Activated gamma-delta T cell treated with anti-CD3 and anti-CD28 coated beads, Interleukin-2, amount 50 U/mL, for 16 hours (primary cell): Measurements from ENCODE around the gene CACNA1G.

Source experiments
- DNase-seq: peaks from one replicate; pipeline ENCODE4 v3.0.0-alpha.2; 2020; ENCODE audit warnings: low read depth

Gene CACNA1G

DNA sequence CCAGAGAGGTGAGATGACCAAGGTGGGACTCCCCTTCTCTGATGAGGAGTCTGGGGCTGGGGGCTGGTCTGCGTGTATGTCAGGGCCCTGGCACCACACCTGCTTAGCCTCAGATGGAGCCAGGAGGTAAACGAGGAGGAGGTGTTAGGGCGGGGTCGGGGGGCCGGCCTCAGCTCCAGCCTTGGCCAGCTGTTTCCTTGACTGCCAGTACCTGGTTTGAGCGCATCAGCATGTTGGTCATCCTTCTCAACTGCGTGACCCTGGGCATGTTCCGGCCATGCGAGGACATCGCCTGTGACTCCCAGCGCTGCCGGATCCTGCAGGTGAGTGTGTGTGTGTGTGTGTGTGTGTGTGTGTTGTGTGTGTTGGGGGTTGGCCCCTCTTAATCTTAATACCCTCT, 8.1 kb downstream of the CACNA1G start:
- DNase-seq: no peak

DNA sequence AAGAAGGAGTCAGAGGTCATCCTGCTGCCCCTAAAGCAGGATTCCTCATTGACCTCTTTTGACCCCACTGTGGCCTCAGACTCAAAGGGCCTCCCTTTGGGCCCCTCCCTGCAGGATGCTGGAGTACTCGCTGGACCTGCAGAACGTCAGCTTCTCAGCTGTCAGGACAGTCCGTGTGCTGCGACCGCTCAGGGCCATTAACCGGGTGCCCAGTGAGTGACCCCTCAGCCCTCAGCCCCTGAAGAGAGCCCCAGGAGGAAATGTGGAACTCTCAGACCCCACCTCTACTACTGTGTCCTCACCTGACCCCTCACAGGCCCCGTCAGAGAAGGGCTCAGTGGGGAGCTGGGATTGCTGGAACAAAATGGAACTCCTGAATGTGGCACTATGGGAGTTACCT, 9.1 kb downstream of the CACNA1G start:
- no peak for DNase-seq

DNA sequence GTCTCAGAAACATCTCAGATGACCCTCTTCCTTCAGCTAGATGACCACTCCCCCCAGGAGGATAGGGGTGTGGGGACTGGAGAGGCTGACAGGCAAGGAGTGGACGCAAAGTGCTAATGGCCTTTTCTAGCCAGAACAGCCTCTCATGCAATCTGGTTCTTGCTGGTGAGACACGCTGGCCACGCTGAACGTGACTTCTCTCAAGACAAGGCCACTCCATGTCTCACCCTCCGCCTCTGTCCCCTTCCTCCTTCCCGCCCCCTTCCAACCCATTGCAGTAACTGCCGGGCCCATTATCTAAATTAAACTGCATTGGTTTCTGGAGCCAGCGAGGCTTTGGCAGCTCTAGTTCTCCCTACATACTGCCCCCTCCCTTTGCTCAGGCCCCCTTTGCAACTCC, 9.5 kb downstream of the CACNA1G start:
- DNase-seq: no peak

DNA sequence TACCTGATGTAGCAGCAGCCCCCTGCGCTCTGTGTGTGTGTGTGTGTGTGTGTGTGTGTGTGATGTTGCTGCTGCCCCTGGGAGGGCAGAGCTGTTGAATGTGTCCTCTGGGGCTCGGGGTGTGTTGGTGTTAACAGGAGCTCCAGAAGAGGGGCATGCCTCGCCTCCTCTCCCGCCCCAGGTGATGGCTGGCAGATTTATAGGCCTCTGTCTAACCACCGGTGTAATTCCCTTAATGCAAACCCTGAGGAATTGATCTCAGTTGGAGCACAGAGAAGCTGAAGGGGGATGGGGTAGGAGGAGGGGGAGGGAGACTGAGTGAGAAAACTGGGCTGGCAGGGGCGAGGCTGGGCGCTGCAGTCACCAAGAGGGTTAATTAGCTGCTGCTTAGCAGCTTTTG, 10.0 kb downstream of the CACNA1G start:
- DNase-seq: no peak

DNA sequence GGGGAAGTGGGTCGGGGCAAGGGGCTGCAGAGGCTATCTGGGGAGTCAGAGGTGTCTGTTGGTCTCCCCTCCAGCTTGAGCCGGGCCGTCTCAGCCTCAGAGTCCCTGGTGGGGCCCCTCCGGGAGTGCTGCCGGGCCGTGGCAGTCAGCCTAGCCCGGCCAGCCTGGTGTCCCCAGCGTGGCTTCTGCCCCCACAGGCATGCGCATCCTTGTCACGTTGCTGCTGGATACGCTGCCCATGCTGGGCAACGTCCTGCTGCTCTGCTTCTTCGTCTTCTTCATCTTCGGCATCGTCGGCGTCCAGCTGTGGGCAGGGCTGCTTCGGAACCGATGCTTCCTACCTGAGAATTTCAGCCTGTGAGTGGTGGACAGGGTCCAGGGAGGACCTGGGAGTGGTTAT, 11.2 kb downstream of the CACNA1G start:
- DNase-seq: no peak

DNA sequence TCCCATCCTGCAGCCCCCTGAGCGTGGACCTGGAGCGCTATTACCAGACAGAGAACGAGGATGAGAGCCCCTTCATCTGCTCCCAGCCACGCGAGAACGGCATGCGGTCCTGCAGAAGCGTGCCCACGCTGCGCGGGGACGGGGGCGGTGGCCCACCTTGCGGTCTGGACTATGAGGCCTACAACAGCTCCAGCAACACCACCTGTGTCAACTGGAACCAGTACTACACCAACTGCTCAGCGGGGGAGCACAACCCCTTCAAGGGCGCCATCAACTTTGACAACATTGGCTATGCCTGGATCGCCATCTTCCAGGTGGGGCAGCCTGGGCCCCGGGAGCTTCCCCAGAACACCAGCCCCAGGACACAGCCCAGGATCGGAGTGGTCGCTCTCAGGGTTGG, 12.0 kb downstream of the CACNA1G start:
- no peak for DNase-seq

DNA sequence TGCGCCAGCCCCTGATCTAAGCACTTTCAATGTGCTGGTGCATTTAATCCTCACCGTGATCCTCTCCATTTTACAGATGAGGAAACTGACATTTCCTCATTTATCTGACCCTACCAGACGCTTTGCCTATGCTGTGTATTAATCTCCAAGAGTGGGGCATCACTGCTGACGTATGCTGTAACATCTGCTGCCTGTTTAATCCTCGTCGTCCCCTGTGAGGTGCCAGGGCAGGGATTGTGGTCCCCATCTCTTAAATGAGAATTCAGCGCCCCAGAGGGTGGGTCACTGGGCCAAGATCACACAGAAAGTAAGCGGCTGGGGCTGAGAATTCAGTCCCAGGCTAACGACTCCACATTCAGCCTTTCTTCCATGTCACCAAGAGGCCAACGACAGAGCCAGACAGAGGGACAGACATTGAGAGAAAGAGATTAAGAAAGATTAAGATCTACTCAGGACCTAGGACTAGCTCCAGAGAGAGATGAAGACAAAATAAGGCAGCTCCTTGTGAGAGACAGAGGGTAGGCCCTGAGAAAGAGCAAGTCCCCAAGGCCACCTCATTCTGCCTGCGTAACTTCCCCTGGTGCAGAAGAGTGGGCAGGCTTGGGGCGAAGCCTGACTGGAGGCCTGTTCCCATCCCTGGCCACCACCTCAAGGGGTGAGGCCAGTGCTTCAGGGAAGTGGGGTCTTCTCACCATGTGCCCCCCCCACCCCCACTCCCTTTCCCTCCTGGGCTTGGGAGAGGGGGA, 13.5 kb downstream of the CACNA1G start:
- DNase-seq: no peak

DNA sequence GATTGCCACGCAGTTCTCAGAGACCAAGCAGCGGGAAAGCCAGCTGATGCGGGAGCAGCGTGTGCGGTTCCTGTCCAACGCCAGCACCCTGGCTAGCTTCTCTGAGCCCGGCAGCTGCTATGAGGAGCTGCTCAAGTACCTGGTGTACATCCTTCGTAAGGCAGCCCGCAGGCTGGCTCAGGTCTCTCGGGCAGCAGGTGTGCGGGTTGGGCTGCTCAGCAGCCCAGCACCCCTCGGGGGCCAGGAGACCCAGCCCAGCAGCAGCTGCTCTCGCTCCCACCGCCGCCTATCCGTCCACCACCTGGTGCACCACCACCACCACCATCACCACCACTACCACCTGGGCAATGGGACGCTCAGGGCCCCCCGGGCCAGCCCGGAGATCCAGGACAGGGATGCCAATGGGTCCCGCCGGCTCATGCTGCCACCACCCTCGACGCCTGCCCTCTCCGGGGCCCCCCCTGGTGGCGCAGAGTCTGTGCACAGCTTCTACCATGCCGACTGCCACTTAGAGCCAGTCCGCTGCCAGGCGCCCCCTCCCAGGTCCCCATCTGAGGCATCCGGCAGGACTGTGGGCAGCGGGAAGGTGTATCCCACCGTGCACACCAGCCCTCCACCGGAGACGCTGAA, 15.2 kb downstream of the CACNA1G start:
- DNase-seq: no peak

DNA sequence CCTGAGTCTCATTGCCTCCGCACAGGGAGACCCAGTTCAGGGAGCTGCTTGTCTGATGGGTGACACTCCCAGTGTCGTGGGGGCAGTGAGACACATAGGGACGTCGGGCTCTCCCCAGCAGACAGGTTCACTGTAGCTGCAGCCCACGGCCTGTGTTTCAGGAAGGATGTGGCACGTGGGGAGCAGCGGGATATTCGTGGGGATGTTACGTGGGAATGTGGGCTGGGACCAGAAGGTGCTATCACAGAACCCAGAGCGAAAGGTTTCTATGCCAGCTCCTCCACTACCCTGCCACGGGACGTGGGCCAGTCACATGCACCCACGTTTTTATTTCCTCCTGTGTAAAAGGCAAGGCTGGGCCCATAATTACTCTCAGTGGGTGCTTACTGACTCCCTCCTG, 16.3 kb downstream of the CACNA1G start:
- no peak for DNase-seq

DNA sequence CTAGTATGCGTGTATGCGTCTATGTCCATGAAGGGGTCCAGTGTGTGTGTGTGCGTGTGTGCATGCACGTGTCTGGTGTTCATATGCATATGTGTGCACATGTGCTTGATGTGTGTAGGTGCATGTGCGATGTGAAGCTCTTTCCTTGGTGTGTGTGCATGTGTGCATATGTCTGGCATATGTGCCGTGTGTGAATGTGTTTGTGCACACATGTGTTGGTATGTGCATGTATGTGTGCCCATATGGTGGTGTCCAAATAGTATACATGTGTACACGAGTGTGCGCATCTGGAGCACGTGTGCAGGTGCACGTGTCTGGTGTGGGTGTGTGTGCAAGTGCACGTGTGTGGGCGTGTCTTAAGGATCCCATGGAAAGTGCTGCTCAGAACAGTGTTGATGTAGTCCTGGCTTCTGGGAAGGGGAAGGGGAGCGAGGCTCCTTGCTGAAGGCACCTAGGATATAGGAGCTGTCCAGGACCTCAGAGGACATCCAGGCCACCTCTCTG, 17.0 kb downstream of the CACNA1G start:
- DNase-seq: no peak

DNA sequence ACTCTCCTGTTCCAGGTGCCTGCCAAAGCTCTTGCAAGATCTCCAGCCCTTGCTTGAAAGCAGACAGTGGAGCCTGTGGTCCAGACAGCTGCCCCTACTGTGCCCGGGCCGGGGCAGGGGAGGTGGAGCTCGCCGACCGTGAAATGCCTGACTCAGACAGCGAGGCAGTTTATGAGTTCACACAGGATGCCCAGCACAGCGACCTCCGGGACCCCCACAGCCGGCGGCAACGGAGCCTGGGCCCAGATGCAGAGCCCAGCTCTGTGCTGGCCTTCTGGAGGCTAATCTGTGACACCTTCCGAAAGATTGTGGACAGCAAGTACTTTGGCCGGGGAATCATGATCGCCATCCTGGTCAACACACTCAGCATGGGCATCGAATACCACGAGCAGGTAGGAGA, 17.7 kb downstream of the CACNA1G start:
- DNase-seq: no peak

DNA sequence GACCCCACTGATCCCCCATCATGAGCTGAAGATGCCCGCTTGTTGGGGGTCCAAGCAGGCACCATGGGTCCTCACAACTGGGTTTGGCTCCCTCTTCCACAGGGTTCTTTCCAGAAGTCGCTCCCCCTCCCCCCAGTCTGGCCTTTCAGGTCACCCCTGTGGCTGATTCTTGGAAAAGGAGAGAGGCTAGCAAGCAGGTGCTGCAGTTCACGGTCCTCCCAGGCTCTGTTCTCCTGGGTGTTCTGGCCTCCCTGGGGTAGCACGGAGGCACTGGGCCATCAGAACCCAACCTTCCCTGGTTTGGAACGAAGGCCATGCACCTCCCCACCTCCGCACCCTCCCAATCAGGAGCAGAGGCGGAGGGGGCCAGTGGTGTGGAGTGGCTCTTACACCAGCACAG, 18.9 kb downstream of the CACNA1G start:
- DNase-seq: no peak

DNA sequence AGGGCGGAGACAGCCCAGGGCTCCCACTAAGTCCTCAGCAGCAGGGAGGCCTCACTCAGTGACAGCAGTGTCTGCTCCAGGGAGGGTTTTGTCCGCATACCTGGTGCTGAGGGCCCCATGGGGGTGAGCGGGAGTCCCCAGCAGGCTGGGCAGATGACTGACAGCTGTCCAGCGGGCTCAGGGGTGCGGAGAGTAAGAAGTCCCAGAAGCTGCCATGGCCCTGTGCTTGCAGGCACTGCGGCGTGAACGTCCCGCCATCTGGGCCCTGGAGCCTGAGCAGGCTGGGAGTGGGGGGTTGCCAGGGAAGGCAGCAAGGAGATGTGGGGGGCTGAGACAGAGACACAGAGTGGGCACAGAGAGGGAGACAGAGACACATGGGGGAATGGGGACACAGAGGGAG, 20.1 kb downstream of the CACNA1G start:
- no peak for DNase-seq

DNA sequence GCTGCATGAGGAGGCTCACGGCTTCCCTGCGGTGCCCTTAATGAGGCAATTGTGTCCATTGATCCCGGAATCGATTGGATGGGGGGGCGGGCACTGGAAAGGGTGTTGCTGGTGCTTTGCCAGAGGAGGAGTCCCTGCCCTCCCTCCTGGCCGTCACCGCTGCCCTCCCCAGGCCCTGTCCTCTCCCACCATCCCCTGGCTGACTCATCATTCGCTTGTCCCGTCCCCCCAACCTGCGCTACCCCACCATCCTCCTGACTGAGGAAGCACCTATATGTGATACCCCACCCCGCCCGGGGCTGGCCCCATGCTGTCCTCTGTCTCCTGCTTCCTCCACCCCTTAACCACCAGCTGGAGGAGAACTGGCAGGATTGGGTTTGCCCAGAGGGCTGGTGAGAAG, 20.8 kb downstream of the CACNA1G start:
- DNase-seq: no peak

DNA sequence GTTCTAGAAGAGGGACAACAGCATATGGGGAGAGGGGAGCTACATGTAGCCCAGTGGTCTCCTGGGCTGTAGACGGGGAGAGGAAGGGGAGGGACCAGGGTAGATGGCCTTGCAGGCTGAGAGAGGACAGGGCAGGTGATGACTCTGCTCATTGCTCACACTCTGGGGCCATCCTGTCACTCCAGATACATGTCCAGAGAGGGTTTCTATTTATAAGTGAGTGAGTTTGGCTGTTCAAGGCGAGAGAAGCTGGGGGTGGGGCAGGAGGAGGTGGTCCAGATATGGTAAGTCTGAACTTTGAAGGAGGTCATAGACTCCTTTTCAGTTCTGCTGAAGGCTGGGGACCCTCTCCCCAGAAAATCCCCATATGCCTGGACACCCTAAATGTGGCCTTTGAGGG, 22.2 kb downstream of the CACNA1G start:
- DNase-seq: no peak

DNA sequence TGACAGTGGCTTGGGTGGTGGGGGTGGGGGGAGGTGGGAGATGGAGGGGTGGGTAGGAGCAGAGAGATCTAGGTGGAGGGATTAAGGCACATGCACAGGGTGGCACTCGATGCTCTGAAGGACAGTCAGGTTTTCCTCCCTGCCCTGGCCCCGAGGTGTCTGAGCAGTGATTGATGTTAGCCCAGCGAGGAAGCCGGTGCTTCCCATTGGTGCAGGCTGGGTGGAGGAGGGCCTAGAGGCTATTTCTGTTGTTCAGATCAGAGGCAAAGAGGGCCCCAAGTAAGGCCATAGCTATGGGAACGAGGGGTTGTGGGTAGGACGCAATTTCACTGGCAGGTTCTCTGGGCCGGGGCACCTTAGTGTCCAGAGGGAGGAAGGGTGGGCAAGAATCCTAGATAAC, 23.1 kb downstream of the CACNA1G start:
- DNase-seq: no peak

DNA sequence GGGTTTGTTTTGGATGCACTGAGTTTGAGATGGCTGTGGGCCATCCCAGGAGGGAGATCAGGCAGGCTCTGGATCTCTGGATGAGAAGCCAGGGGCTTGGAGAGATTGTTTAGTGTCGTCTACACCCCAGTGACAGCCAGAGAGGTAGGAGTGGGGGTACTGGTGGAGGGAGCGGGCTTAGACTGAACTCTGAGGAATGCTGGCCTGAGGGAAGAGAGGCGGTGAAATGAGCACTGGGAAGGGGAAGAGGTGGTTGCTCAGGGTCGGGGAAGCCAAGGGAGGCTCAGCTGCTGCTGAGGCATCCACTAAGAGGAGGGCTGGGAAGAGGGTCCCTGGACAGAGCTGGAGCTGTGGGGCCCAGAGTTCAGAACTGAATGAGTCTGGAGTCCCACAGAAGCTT, 23.6 kb downstream of the CACNA1G start:
- DNase-seq: no peak

DNA sequence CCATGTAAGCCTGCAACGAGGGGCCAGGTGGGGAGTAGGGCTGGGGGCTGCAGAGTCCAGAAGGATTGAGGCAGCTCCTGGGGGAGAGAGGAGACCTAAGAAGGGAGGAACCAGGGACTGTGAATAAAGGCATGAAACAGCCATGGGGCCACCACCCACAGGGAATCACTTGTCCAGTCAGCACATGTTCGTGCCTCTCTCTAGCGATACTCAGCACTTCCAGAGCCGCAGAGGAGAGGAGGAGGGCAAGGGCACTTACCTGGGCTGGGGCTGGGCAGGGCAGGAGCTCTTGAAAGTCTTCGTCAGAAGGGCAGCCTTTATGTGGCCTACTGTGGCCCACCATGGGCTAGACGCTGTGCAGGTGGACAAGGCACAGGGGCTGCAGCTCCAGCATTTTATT, 24.2 kb downstream of the CACNA1G start:
- no peak for DNase-seq

DNA sequence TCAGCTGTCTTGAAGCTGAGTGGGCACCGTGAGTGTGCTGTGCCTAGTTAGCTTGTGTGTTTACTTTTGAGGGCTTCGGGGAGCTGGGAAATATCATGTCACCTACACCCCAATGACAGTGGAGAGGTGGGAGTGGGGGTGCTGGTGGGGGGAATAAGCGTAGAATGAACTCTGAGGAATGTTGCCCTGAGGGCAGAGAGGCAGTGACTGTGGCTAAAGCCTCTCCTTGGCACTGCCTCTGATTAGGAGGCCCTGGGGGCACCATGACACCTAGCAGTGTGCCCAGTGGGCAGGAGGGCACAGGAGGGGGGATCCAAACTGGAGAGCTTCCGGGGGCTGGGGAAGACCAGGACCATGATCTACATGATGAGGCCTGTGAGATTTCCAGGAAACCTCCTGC, 24.8 kb downstream of the CACNA1G start:
- no peak for DNase-seq

DNA sequence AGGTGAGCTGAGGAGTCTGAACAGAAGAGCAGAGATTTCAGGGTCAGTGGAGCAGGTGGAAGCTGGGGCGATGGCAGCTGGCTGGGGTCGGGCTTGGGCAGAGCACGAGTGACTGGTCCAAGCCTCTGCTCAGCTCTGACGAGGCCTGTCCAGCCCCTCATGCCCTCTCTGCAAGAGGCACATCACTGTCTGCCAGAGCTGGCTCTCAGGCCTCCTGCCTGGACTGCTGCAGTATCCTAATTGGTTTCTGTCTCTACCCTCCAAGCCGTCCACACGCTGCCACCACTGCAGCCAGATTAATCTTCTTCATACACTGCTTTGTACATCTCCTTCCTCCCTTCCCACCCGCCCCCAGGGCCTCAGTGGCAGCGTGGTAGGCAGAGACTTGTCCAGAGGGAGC, 25.4 kb downstream of the CACNA1G start:
- DNase-seq: no peak

DNA sequence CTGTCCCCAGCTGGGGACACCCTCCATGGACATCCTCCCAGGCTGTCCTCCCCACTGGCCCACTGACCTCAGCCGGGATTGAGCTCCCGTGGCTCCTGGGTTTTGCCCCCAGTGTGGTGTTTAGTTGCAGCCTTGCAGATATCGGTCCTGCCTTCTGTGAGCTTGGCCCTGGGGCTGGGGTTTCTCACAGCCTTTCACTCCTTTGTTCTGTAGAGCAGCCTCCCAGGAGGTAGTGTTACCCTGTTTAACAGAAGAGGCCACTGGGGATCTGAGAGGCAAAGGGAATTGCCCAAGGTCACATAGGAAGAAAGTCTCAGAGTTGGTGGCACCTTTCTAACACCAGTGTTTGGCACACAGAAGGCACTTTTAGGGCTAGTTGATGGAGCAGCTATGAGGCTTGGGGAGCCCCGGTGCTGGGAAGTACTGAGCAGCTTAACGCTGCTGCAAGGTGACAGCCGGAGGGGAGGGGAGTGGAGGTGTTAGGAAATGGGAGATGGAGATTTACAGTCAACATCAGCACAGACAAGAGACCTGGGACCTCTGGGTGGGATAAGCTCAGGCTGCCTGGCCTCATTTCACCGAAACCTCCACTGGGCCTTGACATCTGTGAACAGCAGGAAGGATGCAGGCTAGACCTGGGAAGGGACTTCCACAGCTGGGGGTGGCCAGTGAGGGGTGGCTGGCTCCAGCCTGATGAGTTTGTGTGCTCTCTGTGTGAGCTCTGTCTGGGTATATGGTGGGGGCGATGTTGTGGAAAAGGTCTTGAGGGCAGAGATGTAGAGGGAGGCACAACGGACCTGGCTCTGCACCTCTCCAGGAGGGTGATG, 26.1 kb downstream of the CACNA1G start:
- DNase-seq: no peak

DNA sequence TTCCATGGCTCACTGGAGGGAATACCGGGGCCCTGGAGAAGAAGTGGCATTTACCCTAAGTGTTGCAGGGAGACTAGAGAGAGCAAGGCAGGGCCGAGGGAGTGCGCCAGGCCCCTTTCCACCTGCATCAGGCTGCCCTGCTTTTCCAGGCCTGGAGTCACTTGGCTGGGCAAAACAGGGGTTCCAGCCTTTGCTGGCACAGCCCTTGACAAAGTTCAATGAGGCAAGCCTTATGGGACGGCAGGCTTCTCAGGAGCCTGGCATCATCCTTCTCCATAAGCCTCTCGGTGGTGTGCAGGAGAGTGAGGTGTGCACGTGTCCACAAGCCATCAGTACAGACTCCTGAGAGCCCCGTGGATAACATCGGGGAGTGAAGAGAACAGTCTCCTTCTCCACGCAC, 27.1 kb downstream of the CACNA1G start:
- no peak for DNase-seq

DNA sequence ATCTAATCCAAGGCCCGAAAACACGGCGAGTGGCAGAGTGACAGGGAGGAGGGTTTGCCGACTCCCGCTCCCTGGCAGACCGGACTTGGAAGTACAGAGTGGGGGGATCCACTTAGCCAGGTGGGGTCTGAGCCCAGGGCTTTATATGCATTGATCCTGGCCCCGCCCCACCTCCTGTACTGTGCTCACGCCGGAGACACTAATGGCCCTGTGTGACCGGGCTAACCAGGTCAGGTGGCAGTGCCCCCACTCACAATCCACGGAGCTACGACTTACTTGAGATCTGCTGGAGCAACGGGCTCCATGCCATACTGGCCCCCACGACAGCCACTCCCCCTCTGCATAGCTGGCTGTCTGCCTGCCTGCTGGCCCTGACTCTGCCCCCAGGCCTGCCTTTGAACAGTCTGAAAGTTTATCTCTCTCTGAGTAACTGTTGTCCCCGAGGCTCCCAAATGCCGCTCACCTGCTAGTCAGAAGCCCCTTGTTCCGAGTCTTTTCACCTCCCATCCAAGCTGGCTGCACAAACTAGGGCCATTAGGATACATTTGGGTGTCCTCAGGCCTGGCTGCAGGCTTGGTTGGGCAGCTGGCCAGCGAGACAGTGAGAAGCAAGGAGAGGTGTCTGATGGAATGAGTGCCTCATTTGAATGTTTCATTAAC, 28.0 kb downstream of the CACNA1G start:
- DNase-seq: no peak
